HG02885 (cell line): ENCODE measurements around the gene FASLG.
"Not testable (repeated sequence)": the region's sequence is repeated elsewhere in the genome, so short reads cannot be mapped to it uniquely, and the experiment has no call there.

Experiments used
- ATAC-seq: cut with Tn5 transposase; IDR thresholded peaks from one replicate; pipeline ENCODE4 v1.9.1; 2021; ENCODE audit warnings: mild to moderate bottlenecking; ENCODE audit not compliant: unreplicated experiment, poor library complexity

Gene FASLG

DNA sequence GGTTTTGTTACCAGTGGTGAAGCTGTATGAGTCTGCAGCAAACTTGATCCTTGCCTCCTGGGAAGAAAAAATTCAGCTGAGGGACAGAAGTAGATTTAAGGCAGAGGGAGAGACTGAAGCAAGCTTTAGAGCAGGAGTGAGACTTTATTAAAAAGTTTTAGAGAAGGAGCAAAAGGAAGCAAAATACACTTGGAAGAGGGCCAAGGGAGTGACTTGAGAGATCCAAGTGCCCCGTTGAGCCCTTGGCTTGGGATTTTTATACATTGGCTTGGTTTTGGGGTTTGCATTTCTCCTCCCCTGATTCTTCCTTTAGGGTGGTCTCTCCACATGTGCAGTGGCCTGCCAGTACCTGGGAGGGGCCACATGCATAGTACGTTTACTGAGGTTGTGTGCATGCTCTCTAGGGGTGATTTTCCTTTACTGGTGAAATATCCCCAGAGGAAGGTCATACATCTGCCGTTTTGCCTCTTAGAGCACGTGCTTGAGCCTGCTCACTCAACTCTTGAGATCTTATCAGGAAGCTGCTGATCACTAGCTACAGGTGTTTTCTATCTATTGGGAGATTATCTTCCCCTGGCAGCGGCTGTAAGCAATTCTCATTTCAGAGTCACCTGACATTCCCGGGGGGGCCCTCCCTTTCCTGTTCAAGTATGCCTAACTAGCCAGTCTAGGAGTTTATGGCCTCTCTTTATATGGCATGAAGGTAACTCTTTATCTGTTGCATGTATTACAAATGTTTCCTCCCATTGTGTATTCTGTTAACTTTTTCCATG is 20.3 kb downstream of the FASLG start:
- no peak for ATAC-seq

DNA sequence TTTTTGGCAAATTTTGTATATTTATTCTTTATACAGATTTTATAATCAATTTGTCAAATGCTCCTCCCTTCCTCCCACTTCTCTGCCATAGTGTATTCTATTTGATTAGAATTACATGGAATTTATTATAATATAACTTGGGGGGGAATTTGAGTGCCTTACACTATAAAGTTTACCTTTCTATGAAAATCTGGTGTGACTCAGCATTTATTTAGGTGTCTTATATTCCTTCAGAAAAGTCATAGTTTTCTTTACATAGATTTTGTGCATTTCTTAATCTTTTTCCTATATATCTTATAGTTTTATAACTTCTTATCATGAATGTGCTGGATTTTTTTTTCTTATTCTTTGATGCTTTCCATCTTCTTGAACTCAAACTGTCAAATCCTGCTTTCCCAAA is 21.3 kb downstream of the FASLG start:
- ATAC-seq = no peak

DNA sequence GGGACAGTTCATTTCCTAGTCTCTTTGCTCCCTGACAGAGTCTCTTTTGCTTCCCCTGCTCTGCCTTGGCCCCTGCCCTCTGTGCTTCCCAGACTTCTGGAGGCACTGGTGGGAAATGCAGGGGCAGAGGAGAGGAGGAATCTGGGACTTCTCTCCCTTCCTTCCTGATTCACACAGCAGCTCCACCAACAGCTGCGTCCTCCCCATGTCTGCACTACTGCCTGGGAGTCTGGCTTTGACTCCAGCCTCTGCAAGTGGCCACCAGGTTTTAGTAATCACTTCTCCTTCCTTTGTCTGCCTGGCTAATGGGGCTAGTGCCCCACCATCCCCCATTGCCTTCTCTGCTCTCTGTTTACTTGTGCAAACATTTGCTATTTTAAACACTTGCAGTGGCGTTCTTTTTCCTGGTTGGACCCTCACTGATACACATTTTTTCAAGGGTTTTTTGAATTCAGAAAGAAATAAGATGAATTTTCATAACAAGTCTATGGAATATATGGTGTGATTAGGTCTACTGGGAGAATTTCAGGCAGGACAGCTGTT is 21.9 kb downstream of the FASLG start:
- ATAC-seq = no peak

DNA sequence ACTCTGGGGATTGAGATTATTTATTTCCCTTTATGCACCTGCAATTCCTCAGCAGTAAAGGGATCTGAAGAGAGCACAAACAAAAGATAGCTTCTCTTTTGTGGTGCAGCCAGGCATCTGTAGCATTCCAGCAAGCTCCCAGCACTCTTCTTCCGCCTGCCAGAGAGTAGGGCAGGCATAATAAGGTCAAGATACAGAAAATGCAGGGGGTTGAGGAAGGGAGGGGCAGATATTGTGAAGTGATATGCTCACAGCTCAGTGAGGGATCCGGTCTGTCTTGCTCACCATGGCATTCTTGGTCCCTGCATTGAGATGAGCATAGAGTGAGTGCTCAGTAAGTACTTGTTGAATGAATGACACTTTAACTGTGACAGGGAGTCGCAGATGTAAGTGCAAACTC is 23.9 kb downstream of the FASLG start:
- no peak for ATAC-seq

DNA sequence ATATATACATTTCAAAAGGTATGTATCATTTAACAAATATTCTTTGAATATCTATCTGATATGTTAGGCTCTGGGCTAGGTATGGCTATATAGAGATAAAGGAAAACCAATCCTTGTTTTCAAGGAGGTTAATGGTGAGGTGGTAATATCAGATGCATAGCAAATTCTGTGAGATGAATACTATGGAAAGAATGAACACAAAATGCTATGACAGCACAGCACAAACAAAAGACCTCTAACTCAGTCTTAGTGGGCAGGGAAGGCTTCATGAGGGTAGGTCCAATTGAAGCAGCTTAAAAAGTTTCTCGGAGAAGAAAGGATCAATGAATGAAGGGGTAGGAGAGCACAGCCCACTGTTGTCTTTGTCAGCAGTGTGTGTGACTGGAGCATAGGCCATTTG is 27.2 kb downstream of the FASLG start:
- no peak for ATAC-seq

DNA sequence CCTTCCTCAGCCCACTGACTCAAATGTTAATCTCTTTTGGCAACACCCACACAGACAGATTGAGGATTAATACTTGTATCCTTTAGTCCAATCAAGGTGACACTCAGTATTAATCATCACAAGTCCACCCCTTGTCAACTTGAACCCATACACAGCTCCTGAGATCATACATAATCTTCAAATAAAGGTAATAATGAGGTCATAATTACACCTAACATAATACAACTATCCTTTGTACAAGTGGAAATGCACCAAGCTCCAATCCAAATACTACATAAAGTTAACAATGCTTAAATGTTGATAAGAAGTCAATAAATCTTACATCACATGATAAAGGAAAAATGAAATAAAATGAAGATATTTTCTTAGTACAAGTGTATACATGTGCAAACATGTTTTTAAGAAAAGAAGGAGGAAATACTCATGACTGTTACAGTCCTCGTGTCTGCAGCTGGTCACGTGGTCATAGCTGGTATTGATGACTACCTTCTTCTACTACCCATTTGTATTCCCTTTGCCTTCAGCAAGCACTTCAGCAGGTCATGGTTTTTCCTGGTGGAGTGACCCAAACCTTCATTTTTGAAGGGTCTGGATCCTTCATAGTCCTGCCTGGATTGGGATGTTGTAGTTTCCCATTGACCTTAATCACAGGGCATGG is 29.7 kb downstream of the FASLG start:
- ATAC-seq = not testable (repeated sequence)

DNA sequence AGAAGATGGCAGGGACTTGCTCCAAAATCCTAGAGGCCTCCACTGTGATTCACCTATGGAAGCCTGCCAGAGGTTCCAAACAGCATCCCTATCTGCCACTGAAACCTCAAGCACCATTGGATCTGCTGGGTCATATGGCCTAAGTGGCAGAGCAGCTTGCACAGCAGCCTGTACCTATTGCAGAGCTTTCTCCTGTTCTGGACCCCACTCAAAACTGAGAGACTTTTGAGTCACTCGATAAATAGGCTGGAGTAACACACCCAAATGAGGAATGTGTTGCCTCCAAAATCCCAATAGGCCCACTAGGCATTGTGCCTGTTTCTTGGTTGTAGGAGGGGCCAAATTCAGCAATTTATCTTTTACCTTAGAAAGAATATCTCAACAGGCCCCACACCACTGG is 32.0 kb downstream of the FASLG start:
- not testable (repeated sequence) for ATAC-seq

DNA sequence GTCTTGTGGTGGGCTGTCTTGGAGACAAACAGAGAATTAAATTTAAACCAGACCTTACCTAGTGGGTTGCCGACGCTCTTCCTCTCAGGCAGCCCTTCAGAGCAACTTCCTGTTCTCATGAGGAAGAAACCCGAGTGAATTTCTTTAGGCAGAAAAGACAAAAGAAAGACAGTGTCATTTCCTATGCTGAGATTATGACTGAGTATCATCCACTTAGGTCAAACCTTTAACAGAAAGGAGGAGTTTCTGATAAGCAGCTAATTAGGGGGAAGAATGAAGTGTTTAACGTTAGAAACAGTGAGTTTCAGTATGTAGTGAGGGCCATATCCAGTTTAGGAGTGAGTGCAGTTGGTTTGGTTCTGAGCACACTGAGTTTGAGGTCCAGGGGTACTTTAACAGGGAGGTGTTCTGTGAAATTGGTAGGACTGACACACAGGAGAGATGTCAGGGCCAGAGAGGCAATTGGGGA is 38.7 kb downstream of the FASLG start:
- no peak for ATAC-seq

DNA sequence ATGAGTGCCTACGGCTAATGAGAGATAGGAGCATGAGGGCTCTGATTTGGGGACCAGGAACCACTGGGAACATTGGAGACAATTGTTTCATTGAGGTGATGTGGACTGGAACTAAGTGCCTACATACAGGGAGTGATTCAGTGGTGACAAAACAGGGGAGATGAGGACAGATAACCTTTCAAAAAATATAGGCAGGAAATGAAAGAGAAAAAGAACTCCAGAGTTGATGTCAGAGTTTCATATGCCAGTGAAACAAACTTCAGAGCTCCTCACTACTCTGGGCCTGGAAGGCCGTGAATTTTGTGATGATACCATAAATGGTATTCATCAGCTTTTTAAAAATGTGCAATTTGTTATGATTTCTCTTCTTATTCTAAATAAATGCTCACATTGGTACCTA is 39.3 kb downstream of the FASLG start:
- no peak for ATAC-seq

DNA sequence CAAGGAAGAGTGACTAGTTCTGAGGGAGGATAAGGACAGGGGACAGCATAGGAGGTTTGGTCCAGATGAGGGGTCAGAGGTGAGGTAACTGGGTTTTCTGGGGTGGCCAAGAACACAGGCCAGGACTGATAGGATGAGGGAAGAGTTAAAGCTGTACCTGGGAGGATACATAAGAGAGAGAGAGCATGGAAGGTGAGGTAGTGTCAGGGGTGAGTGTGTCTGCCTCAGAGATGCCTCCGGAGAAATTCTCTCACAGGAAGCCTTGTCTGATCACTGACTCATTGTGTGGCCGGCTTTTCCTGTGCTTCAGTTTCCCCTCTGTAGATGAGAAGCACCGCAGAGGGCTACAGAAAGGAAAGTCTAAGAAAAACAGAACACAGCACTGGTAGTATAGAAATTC is 40.2 kb downstream of the FASLG start:
- ATAC-seq = peak; percentile 83

DNA sequence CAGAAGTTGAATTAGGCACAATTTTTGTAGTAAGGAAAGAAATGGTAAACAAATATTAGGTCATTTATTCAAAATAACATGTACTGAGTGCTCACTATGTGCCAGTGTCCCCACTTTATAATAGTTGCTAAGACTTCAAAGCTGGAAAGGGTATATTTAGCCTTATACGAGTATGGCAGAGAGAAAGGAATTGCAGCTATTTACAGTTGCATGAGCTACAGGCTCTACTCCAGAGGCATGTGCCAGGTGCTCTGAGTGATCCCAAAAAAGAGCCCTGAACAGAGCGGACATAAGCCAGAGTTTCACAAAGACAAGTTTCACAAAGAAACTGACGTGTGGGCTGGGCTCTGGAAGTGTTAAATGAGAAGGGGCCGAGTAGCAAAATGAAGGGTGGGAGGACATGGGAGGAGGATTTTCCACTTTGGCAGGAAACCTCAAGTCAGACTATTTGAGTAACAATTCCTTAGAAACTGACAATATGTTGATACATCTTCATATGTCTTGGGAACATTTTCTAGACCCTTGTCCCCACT is 40.9 kb downstream of the FASLG start:
- ATAC-seq = no peak

DNA sequence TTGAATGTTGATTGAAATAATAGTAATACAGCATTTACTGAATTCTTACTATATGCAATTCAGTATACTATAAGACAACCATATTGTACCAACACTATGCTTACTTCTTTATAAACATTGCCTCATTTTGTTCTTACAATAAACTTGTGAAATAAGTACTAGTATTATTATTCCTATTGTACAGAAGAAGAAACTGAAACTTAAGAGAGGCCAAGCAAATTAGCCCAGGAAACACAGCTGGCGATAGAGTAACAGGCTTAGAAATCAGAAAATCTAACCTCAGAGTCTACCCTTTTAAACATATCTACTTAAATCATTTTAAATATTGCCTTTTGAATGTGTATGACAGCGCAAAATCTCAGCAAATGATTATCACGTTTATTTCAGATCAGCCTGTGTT is 41.7 kb downstream of the FASLG start:
- no peak for ATAC-seq

DNA sequence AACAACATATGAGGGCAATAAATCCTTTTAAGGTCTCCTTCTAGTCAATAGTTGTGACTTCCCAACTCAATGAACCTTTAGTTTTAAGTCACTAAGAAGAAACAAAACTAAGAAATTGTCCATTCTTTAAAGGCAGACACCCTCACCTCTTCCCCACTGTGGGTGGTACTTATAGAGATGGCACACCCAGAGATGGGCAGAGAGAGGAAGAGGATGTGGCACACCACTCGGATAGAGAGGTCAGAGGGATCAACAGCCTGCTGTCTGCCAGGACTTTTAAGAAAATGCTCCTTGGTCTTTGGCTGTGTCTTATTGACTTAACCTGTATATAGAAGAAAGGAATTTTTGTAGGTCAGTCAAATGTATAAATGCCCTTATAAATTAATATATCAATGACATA is 45.1 kb downstream of the FASLG start:
- ATAC-seq = no peak

DNA sequence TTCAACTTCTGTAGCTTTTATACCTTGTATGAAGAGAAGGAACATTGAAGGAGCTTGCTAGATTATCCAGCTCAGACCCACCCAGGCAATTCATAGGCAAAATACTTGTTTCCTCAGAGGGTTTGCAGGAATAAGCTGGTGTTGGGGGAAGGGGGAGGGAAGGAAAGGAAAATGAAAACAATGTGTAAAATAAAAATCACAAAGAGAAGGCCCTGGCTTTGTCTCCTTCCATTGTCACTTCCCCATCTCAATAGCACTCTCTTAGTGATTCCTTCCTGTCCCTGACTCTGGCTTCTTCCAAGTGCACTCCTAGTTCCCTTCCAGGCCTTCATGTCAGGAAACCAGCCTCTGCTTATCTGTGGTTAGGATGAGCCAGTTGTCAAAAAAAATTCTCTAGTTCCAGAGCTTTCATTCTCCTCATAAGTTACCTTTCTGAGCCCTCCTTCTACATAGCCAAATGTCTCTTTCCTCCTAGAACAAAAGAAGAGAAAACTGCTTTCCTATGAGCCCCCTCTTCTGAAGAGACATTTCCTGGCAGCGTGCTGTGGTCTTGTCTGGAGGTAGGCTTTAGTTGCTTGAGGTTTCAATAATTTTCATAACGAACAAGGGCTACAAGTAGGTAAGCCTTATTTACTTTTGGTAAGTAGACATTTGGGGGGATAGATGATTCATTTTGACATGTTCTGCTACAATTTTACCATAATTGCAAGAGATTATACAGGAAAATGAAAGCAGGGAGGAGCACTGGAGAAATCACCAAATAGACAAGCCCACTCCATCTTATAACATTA is 45.7 kb downstream of the FASLG start:
- no peak for ATAC-seq

DNA sequence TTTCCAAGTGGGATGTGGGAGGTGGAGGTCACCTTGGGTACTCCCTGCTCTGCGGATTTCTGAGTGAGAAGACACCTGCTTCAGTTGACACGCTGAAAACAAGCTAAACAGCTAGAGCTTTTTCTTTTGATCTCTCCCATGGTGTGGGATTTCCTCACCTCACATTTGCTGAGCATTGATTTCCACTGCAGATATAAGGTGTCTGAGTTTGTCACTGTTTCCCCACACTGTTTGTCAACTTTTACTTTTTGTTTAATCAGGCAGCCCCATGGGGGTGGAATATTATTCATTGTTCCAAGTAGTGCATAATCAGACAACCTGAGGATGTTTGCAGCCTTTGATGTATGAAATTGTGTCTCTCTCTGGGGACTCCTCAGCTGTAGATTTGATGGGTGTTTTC is 49.5 kb downstream of the FASLG start:
- no peak for ATAC-seq

DNA sequence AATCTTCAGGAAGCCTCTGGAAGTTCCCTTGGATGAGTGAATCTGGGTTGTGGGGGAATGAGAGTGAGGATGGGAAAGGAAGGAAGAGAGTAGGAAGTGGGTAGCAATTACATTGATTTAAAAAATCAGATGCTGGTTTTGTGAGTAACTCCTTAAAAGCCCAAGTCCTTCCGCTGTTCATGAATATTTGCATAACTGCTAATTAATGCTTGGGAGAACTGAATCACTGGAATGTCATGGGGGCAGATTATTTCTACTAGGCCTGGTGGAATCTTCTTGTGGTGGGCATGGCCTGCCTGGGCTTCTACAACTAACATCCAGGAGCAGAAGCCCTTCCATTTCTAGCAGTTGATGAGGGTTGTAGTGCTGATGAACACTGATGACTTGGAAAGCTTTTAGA is 52.7 kb downstream of the FASLG start:
- no peak for ATAC-seq

DNA sequence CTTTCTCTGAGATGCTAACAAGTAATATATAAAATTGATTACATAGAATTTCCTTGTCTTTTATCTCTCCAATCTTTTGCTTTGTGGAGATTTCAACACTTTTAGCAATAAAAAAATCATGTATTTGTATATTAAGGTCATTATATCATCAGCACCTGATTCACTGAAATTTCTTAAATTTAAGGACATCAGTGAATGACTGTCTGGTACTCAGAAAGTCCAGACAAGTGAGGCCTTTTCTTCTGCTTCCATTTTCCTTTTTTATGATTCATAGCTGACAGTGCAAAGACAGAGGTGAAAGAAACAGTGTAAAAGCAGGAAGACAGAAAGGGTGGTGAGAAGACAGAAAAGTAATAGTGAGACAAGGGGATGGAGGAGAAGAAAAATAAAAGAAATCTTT is 54.6 kb downstream of the FASLG start:
- ATAC-seq = no peak
